WERI-Rb-1 (cell line): ENCODE measurements around the gene ITGA8.

Source experiments
- DNase-seq: peaks from one replicate; pipeline ENCODE4 v3.0.0-alpha.2; 2020
- H3K27ac ChIP-seq: fragments of 250-450 bp; sonication (Bioruptor Pico); 2 replicates; pipeline ENCODE4 v1.5.1; 2020; ENCODE audit warnings: mild to moderate bottlenecking, moderate library complexity
- H3K27me3 ChIP-seq: fragments of 250-450 bp; sonication (Bioruptor Pico); 2 replicates; pipeline ENCODE4 v1.5.1; 2021; ENCODE audit warnings: mild to moderate bottlenecking, low read depth, moderate library complexity; ENCODE audit not compliant: insufficient read depth, severe bottlenecking
- H3K36me3 ChIP-seq: fragments of 250-450 bp; sonication (Bioruptor Pico); 2 replicates; pipeline ENCODE4 v1.5.1; 2020; ENCODE audit warnings: mild to moderate bottlenecking, moderate library complexity
- H3K4me3 ChIP-seq: 2 replicates; pipeline ENCODE4 v1.5.1; 2011; ENCODE audit warnings: low read depth, mild to moderate bottlenecking, control low read depth, low read length
- H3K9me3 ChIP-seq: fragments of 250-450 bp; sonication (Bioruptor Pico); 2 replicates; pipeline ENCODE4 v1.5.1; 2021; ENCODE audit warnings: mild to moderate bottlenecking, moderate library complexity; ENCODE audit not compliant: severe bottlenecking
- TF ChIP-seq, protein P1 (sequence below): IDR thresholded peaks from 2 replicates; pipeline ENCODE4 v1.5.1; 2011; ENCODE audit warnings: low read depth, mild to moderate bottlenecking, control low read depth, inconsistent platforms, low read length

ITGA8 gene

DNA sequence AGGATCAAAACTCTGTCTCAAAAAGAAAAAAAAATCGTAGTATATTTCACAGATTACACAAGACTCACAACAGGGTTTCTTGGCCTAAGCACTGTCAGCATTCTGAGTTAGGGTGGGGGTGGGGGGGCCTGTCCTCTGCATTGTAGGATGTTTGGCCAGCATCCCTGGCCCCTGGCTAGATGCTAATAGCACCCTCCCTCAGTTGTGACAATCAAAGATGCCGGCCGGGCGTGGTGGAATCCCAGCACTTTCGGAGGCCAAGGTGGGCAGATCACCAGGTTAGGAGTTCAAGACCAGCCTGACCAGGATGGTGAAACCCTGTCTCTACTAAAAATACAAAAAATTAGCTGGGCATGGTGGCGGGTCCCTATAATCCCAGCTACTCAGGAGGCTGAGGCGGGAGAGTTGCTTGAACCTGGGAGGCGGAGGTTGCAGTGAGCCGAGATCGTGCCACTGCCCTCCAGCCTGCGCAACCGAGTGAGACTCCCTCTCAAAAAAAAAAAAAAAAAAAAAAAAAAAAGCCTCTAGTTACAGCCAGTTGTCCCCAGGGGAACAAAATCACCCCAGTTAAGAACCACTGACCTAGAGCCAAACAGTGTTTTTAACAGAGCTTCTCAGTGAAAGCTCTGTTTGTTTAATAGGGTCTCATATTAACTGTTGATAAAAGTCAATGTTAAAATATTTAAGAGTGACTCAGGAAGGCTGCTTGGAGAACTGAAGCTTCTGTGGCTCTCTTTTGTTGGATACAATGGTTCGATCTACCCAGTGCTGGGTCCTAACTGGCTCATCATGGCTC is 187.6 kb downstream of the ITGA8 start:
- TF ChIP-seq, protein P1, sequence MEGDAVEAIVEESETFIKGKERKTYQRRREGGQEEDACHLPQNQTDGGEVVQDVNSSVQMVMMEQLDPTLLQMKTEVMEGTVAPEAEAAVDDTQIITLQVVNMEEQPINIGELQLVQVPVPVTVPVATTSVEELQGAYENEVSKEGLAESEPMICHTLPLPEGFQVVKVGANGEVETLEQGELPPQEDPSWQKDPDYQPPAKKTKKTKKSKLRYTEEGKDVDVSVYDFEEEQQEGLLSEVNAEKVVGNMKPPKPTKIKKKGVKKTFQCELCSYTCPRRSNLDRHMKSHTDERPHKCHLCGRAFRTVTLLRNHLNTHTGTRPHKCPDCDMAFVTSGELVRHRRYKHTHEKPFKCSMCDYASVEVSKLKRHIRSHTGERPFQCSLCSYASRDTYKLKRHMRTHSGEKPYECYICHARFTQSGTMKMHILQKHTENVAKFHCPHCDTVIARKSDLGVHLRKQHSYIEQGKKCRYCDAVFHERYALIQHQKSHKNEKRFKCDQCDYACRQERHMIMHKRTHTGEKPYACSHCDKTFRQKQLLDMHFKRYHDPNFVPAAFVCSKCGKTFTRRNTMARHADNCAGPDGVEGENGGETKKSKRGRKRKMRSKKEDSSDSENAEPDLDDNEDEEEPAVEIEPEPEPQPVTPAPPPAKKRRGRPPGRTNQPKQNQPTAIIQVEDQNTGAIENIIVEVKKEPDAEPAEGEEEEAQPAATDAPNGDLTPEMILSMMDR: no peak
- no peak overlapping the region for H3K4me3 ChIP-seq
- H3K27me3 ChIP-seq: no peaks in the 10 kb centered on the region
- H3K27ac ChIP-seq: no peak overlapping the region
- no peaks in the 10 kb centered on the region for H3K9me3 ChIP-seq
- H3K36me3 ChIP-seq: no peaks in the 10 kb centered on the region
- DNase-seq: no peak

DNA sequence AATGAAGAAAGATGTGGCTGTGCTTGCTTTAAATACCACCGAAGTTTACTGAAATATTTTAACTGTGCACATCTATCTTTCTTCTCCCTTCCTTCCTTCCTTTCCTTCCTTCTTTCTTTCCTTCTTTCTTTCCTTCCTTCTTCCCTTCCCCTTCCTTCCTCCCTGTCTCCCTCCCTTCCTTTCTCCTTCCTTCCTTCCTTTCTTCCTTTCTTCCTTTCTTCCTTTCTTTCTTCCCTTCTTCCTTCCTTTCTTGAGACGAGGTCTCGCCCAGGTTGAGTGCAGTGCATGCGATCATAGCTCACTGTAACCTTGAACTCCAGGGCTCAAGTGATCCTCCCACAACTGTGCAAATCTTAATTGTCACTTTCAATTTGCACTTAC is 190.9 kb downstream of the ITGA8 start:
- Histone ChIP-seq H3K9me3 (no peaks in the 10 kb centered on the region), H3K27me3 (no peaks in the 10 kb centered on the region), H3K4me3 (no peak overlapping the region), H3K27ac (no peak overlapping the region), H3K36me3 (no peaks in the 10 kb centered on the region)
- DNase-seq: no peak
- TF ChIP-seq, protein P1: no peak

DNA sequence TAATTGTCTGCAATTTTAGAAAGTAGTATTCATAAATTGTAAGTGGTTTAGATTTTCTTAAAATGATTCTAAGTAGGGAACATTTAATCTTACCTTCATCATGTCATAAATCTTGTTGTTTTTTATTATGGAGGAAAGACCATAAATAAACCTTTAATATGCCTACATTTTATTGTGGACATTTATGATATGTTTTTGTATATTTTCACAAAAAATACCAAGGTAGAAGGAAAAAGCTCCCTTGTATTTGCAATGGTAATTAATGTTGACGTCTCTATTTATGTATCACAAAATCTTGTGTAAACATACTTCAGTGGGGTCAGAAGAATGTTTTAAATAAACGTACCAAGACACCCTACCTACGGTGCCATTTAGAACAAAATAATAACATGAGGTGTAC is 193.0 kb downstream of the ITGA8 start:
- TF ChIP-seq, protein P1: no peak

DNA sequence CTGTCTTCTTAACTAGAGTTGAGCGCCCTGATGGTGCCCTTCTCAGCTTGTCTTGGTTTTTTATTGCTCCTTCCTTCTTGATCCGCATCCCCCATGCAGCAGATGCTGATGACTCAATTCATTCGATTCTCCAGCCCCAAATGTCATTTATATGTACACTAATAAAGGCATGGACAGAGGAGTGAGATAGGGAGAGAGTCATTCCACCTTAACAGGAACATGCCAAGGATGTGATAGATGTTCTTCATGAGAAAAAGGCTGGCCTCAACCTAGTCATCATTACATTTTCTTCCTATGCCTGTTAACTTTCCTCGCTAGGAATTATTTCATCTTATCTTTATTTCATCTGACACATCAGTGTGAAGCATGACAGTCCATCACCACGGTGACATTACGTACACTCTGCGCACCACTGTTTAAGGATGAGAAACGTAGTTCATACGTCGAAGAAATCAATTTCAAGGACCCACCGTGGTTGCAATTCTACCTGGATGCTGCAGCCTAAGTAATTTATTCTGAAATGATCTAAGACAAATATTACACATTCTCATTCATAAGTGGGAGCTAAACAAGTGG is 198.3 kb downstream of the ITGA8 start:
- H3K4me3 ChIP-seq: no peak overlapping the region
- no peaks in the 10 kb centered on the region for H3K36me3 ChIP-seq
- H3K9me3 ChIP-seq: no peaks in the 10 kb centered on the region
- DNase-seq: no peak
- no peaks in the 10 kb centered on the region for H3K27me3 ChIP-seq
- H3K27ac ChIP-seq: no peak overlapping the region
- TF ChIP-seq, protein P1: no peak

More for the DNA sequence above, 193.0 kb downstream of the ITGA8 start:
- Histone ChIP-seq H3K36me3 (no peaks in the 10 kb centered on the region), H3K4me3 (no peak overlapping the region), H3K9me3 (no peaks in the 10 kb centered on the region), H3K27ac (no peak overlapping the region), H3K27me3 (no peaks in the 10 kb centered on the region)
- DNase-seq: no peak

DNA sequence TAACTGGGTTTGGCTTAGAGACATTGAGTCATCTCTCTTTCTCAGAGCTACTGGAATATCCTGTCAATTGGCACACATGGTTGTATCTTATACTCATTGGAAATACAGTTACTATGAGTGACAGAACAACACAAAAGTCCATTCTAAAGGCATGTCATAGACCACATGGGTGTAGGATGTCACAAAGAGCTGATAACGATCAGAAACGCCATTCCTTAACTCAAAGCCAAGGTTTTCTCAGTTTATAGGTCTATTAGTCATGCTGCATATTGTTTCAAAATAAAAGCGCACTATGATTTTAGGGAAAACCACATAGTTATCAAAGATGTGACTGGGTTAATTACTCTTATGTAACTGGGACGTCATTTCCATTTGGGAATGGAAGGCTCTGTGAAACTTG is 201.5 kb downstream of the ITGA8 start:
- H3K27ac ChIP-seq: no peak overlapping the region
- no peak for DNase-seq
- no peaks in the 10 kb centered on the region for H3K36me3 ChIP-seq
- no peaks in the 10 kb centered on the region for H3K27me3 ChIP-seq
- no peak overlapping the region for H3K4me3 ChIP-seq
- no peaks in the 10 kb centered on the region for H3K9me3 ChIP-seq
- TF ChIP-seq, protein P1: no peak
